Activated CD4-positive, alpha-beta memory T cell treated with anti-CD3 and anti-CD28 coated beads for 36 hours (primary cell): ENCODE measurements around the gene WFDC2. TPM values are rescaled to one million over a fixed set of nuclear protein-coding genes. Genes with fewer than 3 reads are reported as not detected.

Source experiments
- CTCF ChIA-PET: fragments of 350-600 bp; sonication (Branson Sonifier 250); formaldehyde crosslinking; loops from one replicate; lab custom pipeline; 2021; ENCODE audit warnings: antibody characterized with exemption, inconsistent platforms; lab: Charles Lee
- POLR2A ChIA-PET: fragments of 350-600 bp; sonication (Branson Sonifier 250); formaldehyde crosslinking; loops from one replicate; lab custom pipeline; 2021; ENCODE audit warnings: antibody characterized with exemption; lab: Charles Lee
- DNase-seq: peaks from one replicate; pipeline ENCODE4 v3.0.0-alpha.2; 2020
- H3K27ac Mint-ChIP-seq: one replicate; pipeline ENCODE4 v1.8.0; 2021; ENCODE audit warnings: mixed read lengths
- H3K27me3 Mint-ChIP-seq: one replicate; pipeline ENCODE4 v1.8.0; 2021; ENCODE audit warnings: mixed read lengths
- H3K36me3 Mint-ChIP-seq: one replicate; pipeline ENCODE4 v1.8.0; 2021; ENCODE audit warnings: mixed read lengths
- H3K4me1 Mint-ChIP-seq: one replicate; pipeline ENCODE4 v1.8.0; 2021; ENCODE audit warnings: low read depth, mixed read lengths
- H3K4me3 Mint-ChIP-seq: one replicate; pipeline ENCODE4 v1.8.0; 2021; ENCODE audit warnings: mild to moderate bottlenecking, mixed read lengths
- H3K9me3 Mint-ChIP-seq: one replicate; pipeline ENCODE4 v1.8.0; 2021; ENCODE audit warnings: mixed read lengths
- intact Hi-C: fragments of 100-400 bp; cut with micrococcal nuclease; formaldehyde crosslinking; loops from one replicate; pipeline ENCODE4 v1.15.1; 2023
- total RNA-seq, 2 experiments: library from RNA; stranded (reverse); gene quantifications; one replicate each; pipeline ENCODE4 v1.2.3, GENCODE V29; 2021

WFDC2 gene
- total RNA-seq, 2 experiments from 2014 or later = 0.38 to 0.92 TPM

DNA sequence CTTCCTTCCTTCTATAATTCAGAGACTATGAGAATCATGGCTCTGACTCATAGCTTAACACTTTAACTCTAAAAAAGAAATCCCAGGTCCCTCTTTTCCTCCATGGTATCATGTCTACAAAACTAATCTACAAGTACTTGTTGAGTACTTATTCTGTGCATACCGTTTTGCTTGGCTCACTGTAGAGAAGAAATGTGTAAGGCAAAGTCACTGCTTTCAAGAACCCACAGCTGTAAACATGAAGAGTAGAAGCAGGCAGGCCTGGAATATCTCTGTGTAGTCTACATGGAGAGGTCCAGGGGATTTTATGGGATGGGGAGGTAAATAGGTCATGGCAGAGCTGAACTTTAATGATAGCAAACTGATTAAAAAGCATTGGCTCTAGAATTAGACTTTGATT lies 32.0 kb downstream of the WFDC2 start:
- H3K36me3 Mint-ChIP-seq = no peaks in the 10 kb centered on the region
- DNase-seq = no peak
- H3K27ac Mint-ChIP-seq = no peak overlapping the region
- H3K9me3 Mint-ChIP-seq = no peaks in the 10 kb centered on the region
- CTCF ChIA-PET = interaction anchor here (1.2 kb wide), 1 partner anchor 182 kb away, joined by 4 read pairs; no protein-coding TSS in a partner anchor
- H3K4me1 Mint-ChIP-seq = no peaks in the 10 kb centered on the region
- no peak overlapping the region for H3K4me3 Mint-ChIP-seq
- intact Hi-C loops = no loop called here
- POLR2A ChIA-PET = no interaction called here
- peaks cover 29% of the 10 kb centered on the region for H3K27me3 Mint-ChIP-seq

DNA sequence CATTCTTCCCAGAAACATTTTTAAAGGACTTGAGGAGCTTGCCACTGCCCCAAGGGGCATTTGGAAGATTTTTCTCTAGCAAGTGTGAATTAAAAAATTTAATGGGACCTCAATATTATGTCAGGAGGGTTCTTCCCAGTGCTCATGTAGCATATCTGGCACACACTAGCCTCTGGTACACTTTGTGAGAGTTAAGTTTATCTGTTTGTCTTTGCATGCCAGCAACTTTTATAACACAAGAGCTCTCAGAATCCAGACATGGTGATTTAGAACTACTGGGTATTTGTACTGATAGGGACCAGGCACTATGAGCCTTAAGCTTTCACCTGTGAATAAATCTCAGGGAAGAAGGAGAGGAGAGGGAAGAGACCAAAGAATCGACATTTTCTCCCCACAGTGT lies 33.0 kb downstream of the WFDC2 start:
- Mint-ChIP-seq H3K27ac (no peak overlapping the region), H3K36me3 (no peaks in the 10 kb centered on the region), H3K4me3 (no peak overlapping the region), H3K27me3 (peaks cover 30% of the 10 kb centered on the region), H3K9me3 (no peaks in the 10 kb centered on the region), H3K4me1 (peaks cover 8% of the 10 kb centered on the region)
- DNase-seq = no peak
- ChIA-PET POLR2A (no interaction called here), CTCF (interaction anchor here (1.2 kb wide), 1 partner anchor 183 kb away, joined by 4 read pairs; no protein-coding TSS in a partner anchor)
- intact Hi-C loops = no loop called here

DNA sequence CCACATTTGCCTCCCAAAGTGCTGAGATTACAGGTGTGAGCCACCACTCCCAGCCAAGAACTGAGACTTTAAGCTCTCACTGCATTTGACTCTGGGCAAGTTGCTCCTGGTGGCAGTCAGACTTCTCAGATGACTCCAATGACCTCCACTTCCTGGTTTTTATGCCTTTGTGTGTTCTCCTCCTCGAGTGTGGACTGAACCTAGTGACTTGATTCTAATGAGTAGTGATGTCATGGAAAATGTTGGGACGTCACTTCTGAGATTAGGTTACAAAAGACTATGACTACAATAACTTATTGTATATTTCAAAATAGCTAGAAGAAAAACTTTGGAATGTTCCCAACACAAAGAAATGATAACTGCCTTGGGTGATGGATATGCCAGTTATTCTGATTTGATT lies 33.9 kb downstream of the WFDC2 start:
- Mint-ChIP-seq H3K27me3 (peaks cover 34% of the 10 kb centered on the region), H3K9me3 (no peaks in the 10 kb centered on the region), H3K36me3 (no peaks in the 10 kb centered on the region), H3K4me1 (peaks cover 10% of the 10 kb centered on the region), H3K27ac (no peak overlapping the region), H3K4me3 (no peak overlapping the region)
- ChIA-PET CTCF (no interaction called here), POLR2A (no interaction called here)
- intact Hi-C loops = no loop called here
- no peak for DNase-seq

DNA sequence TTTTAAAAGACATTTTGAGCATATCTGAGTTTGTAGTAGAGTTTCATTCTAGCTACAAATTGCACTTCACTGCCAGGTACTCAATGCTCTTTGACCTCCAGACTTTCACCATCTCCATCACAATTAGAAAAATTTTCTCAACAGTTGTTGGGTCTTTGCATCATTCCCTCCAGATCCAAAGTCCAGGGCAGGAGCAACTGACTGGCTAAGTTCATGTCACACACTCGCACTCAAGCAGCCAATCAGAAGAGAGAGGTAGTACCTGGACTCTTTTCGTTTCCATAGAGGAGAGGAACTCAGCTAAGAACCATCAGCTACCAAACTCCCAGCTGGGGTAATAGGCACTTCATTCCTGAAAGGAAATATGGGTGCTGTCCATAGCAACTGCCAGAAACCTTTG lies 36.8 kb downstream of the WFDC2 start:
- DNase-seq = no peak
- Mint-ChIP-seq H3K4me1 (peaks cover 10% of the 10 kb centered on the region), H3K9me3 (no peaks in the 10 kb centered on the region), H3K27me3 (peaks cover 37% of the 10 kb centered on the region), H3K36me3 (no peaks in the 10 kb centered on the region), H3K27ac (no peak overlapping the region), H3K4me3 (no peak overlapping the region)
- intact Hi-C loops = no loop called here
- ChIA-PET CTCF (interaction anchor here (1.1 kb wide), 1 partner anchor 265 kb away, joined by 3 read pairs; no protein-coding TSS in a partner anchor), POLR2A (no interaction called here)

DNA sequence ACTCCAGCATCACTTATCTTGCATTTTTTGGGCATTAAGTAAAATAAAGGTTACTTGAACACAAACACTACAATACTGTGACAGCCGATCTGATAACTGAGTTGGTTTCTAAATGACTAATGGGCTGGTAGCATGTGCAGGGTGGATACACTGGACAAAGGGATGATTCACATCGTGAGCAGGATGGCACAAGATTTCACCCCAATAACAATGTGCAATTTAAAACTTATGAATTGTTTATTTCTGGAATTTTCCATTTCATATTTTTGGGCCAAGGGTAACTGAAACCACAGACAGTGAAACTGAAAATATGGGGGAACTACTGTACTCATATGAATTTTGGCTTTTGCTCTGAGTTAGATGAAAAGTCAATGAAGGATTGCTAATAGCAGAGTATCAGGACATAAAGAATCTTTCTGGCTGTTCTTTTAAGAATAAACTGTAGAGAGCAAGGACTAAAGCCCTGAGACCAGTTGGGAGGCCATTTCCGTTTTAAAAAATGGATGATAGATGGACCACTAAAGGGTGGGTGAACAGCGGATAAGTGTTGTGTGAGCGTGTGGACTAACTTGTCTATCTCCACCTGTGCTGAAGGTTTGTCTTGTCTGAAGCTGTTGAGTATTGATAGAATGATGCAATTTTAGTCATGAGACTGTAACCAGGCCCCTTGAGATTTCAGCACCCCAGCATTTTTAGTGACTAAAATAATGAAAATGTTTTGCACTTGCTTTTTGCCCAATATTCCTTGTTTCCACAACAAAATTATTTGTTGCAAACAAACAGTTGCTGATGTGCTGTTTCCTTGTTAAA lies 37.7 kb downstream of the WFDC2 start:
- ChIA-PET CTCF (no interaction called here), POLR2A (no interaction called here)
- Mint-ChIP-seq H3K27ac (no peak overlapping the region), H3K27me3 (peaks cover 37% of the 10 kb centered on the region), H3K36me3 (no peaks in the 10 kb centered on the region), H3K9me3 (no peaks in the 10 kb centered on the region), H3K4me3 (no peak overlapping the region), H3K4me1 (peaks cover 10% of the 10 kb centered on the region)
- intact Hi-C loops = no loop called here
- DNase-seq = no peak

DNA sequence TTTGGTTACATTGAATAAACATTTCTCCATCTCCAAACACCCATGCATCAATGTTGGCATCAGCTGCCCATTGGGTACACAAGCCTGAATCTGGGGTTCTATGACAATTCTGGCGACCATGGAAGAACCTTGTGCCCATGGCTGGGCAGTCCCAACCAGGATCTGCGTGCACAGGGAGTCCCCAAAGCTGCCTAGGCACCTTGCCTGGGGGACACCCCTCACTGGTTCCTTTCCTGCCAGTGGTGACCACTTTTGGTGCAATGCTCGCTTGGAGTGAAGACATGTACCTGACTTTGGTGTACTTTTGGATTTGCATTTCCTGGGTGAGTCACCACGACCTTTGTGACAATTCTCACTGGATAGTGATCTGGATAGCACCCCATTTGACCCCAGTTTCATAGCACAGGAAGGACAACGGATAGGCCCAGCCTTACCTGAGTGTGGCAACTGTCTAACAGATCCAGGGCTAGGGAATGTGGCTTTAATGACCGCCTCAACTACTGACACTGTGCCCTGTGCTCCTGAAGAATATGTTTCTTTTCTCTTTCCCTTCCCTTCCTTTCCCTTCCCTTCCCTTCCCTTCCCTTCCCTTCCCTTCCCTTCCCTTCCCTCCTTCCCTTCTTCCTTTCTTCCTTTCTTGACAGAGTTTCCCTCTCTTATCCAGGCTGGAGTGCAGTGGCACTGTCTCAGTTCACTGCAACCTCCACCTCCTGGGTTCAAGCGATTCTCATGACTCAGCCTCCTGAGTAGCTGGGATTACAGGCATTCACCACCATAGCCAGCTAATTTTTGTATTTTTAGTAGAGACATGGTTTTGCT lies 38.7 kb downstream of the WFDC2 start:
- ChIA-PET CTCF (no interaction called here), POLR2A (no interaction called here)
- no peak overlapping the region for H3K4me3 Mint-ChIP-seq
- H3K27ac Mint-ChIP-seq = no peak overlapping the region
- H3K27me3 Mint-ChIP-seq = peaks cover 33% of the 10 kb centered on the region
- no peaks in the 10 kb centered on the region for H3K36me3 Mint-ChIP-seq
- H3K9me3 Mint-ChIP-seq = no peaks in the 10 kb centered on the region
- intact Hi-C loops = no loop called here
- DNase-seq = no peak
- H3K4me1 Mint-ChIP-seq = peaks cover 10% of the 10 kb centered on the region

DNA sequence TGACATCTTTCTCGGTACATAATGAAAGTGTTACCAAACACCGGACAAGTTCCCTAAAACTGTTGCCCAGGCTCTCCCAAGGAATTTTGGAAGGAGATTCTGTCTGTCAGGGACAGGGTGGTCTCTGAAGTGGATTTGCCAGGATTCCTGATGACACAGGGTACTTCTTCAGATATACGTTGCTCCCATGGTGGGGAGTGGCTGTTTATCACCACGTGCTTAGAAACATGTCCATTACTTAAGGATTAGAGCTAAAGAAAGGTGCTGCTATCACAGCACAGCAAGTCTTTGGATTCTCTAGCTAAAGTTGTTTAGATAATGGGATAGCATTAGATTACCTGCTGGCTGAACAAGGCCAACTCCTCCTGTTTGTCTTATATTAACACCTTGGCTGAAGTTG lies 39.5 kb downstream of the WFDC2 start:
- H3K27ac Mint-ChIP-seq = no peak overlapping the region
- no peak overlapping the region for H3K4me3 Mint-ChIP-seq
- POLR2A ChIA-PET = no interaction called here
- no peaks in the 10 kb centered on the region for H3K9me3 Mint-ChIP-seq
- CTCF ChIA-PET = no interaction called here
- DNase-seq = no peak
- no peaks in the 10 kb centered on the region for H3K36me3 Mint-ChIP-seq
- peaks cover 10% of the 10 kb centered on the region for H3K4me1 Mint-ChIP-seq
- intact Hi-C loops = no loop called here
- H3K27me3 Mint-ChIP-seq = peaks cover 30% of the 10 kb centered on the region

DNA sequence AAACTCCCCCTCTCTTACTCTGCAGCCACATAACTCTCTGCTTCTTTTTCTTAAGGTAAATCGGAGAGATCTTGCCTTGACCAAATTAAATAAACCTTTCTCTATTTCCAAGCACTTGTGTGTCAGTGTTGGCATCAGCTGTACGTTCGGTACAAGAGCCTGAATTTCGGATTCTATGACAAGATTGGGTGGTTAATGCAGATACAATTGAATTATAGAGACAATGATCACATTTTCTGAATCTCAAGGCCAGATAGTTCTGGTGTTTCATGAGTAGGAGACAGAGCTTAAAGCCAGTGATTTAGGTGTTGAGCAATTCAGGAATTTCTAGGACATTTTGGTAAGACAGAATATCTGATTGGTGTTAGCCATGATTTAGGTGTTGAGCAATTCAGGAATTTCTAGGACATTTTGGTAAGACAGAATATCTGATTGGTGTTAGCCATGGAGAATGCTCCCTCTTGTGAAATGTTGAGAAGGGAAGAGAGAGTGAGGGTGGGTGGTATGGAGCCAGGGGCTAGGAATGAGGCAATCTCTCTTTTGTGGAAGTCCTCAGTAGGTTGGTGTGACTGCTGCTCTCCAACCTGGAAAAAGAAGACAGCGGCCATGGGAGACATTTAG lies 40.8 kb downstream of the WFDC2 start:
- ChIA-PET CTCF (interaction anchor here (0.7 kb wide), 1 partner anchor 143 kb away, joined by 3 read pairs; no protein-coding TSS in a partner anchor), POLR2A (no interaction called here)
- intact Hi-C loops = no loop called here
- Mint-ChIP-seq H3K36me3 (no peaks in the 10 kb centered on the region), H3K27me3 (peaks cover 30% of the 10 kb centered on the region), H3K4me3 (no peak overlapping the region), H3K4me1 (peaks cover 10% of the 10 kb centered on the region), H3K27ac (no peak overlapping the region), H3K9me3 (no peaks in the 10 kb centered on the region)
- no peak for DNase-seq

DNA sequence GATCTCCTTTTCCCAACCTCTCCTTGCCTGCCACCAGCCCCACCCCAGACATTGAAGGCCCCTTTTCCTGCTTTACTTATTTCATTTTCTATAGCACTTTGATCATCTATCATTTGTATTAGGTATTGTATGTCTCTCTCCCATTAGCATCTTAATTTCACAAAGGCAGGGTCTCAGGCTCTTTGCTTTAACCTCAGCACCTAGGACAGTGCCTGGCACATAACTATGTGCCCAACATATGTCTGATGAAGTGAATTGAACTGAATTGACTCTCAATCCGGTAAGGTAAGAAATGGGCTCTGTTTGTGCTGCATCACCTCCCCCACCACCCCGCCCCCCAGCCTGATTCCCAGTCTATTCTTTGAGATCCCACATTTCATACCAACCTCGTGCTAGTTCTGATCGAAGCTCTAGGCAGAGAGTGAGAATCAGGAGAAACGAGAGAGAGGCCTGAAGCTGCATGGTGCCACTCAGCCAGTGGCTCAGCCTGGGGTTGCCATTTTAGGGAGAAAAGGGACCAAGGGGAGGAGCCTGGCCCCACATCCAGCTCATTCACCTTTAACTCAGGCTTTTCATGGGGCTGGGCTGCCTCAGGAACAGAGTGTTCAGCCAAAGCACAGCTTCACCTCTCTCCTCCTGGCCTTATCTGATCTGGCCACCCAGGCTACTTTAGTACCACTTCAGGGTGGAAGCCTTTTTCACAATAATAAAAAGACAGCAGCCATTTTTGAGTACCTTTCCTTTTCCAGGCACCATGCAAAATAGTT lies 45.8 kb downstream of the WFDC2 start, which contains the start of gene SPINT3:
Gene SPINT3 (minus strand): TSS at position 476 of the 767 bp plus-strand sequence. CDS start 14 bp downstream, at position 462.
- CTCF ChIA-PET = no interaction called here
- no peak within 1 kb of the TSS for H3K27ac Mint-ChIP-seq

DNA sequence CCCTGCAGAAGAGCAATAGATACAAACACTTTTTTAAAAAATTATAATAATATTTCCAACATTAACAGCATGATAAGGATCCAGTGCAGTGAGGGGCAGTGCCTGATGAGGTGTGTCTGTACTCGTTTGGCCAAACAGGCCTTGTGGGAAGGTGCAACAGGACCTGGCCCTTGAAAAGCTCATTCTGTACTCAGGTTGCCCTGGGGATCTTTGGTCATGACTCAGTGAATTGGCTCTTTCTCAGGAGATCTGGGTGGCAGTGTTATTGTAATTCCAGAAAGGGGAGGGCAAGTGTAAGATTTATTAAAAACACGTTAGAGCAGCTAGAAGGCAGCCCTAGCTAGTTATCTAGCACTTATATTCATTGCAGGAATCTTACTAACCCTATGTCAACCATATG lies 48.7 kb downstream of the WFDC2 start:
- Mint-ChIP-seq H3K36me3 (no peaks in the 10 kb centered on the region), H3K27ac (no peak overlapping the region), H3K27me3 (peaks cover 21% of the 10 kb centered on the region), H3K4me1 (no peaks in the 10 kb centered on the region), H3K4me3 (no peak overlapping the region), H3K9me3 (no peaks in the 10 kb centered on the region)
- DNase-seq = no peak
- ChIA-PET CTCF (interaction anchor here (0.7 kb wide), 1 partner anchor 77 kb away, joined by 4 read pairs; no protein-coding TSS in a partner anchor), POLR2A (no interaction called here)
- intact Hi-C loops = no loop called here

More for the DNA sequence above, 45.8 kb downstream of the WFDC2 start, which contains the start of gene SPINT3:
- no peak for DNase-seq
- Mint-ChIP-seq H3K4me3 (no peak within 1 kb of the TSS), H3K27me3 (peaks cover 23% of the 10 kb centered on the region), H3K9me3 (no peaks in the 10 kb centered on the region), H3K4me1 (no peaks in the 10 kb centered on the region), H3K36me3 (no peaks in the 10 kb centered on the region)
- intact Hi-C loops = no loop called here
- POLR2A ChIA-PET = no interaction called here

DNA sequence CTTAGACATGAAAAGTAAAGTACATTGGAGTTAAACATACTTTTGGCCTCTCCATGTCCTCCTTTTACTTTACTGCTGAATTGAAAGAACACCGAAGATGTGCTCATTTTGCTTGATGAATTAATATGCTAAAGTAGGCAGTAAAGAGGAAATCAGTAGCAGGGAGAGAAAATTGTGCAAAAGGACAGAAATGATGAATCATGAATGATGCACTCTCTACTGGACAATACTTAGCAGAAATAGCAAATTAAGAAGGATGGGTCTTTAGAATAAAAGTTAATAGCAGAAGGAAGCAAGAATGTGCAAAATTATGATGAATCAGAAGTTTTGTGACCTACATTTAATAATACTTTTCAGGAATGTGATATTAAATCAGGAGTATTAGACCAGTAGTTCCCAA lies 54.3 kb downstream of the WFDC2 start:
- Mint-ChIP-seq H3K9me3 (no peaks in the 10 kb centered on the region), H3K36me3 (no peaks in the 10 kb centered on the region), H3K27me3 (peaks cover 32% of the 10 kb centered on the region), H3K4me1 (no peaks in the 10 kb centered on the region), H3K4me3 (no peak overlapping the region), H3K27ac (no peak overlapping the region)
- DNase-seq = no peak
- POLR2A ChIA-PET = no interaction called here
- intact Hi-C loops = no loop called here
- CTCF ChIA-PET = interaction anchor here (1.3 kb wide), 1 partner anchor 247 kb away, joined by 3 read pairs; no protein-coding TSS in a partner anchor
